ENCODE data around the gene ZPBP2. TPM values are rescaled to one million over a fixed set of nuclear protein-coding genes. Genes with fewer than 3 reads are reported as not detected.

ZPBP2 gene
- total and polyA plus RNA-seq, 4 donors: not detected

Small RNA genes lying within 50 kb of the gene (small RNA-seq; reads per million reads assigned to genes)
- gene AC090844.1 (ENCODE audit: low replicate concordance): not detected

Other genes starting within 250 kb of the ZPBP2 start
- 100 to 1,000 TPM in 1 of 2 donors, 10 to 100 TPM in 1; 16.5 to 329 TPM for gene PPP1R1B, start 241.2 kb upstream of the ZPBP2 start, total RNA-seq
- gene PPP1R1B, start 241.2 kb upstream of the ZPBP2 start, polyA plus RNA-seq (ENCODE audit: insufficient read length in 2 of 2): 10 to 100 TPM; 20.2 to 75.9 TPM
- 10 to 100 TPM; 17.2 to 33.4 TPM for gene STARD3, start 231.1 kb upstream of the ZPBP2 start, total RNA-seq
- gene STARD3, start 231.1 kb upstream of the ZPBP2 start, polyA plus RNA-seq (ENCODE audit: insufficient read length in 2 of 2): 10 to 100 TPM; 65.4 to 76.8 TPM
- gene TCAP, start 202.9 kb upstream of the ZPBP2 start, total RNA-seq: 1 to 10 TPM in 1 of 2 donors, under 1 TPM in 1; 0.30 to 1.6 TPM
- gene TCAP, start 202.9 kb upstream of the ZPBP2 start, polyA plus RNA-seq (ENCODE audit: insufficient read length in 2 of 2): 1 to 10 TPM; 5.0 to 6.0 TPM
- 1 to 10 TPM in 1 of 2 donors, under 1 TPM in 1; 0.99 to 6.1 TPM for gene PNMT, start 199.7 kb upstream of the ZPBP2 start, total RNA-seq
- 1 to 10 TPM; 5.8 to 6.2 TPM for gene PNMT, start 199.7 kb upstream of the ZPBP2 start, polyA plus RNA-seq (ENCODE audit: insufficient read length in 2 of 2)
- 10 to 100 TPM in 1 of 2 donors, 1 to 10 TPM in 1; 9.7 to 30.0 TPM for gene PGAP3, start 180.1 kb upstream of the ZPBP2 start, total RNA-seq
- 10 to 100 TPM; 21.9 to 30.4 TPM for gene PGAP3, start 180.1 kb upstream of the ZPBP2 start, polyA plus RNA-seq (ENCODE audit: insufficient read length in 2 of 2)
- 10 to 100 TPM; 32.8 to 92.5 TPM for gene ERBB2, start 168.1 kb upstream of the ZPBP2 start, total RNA-seq
- 10 to 100 TPM; 40.7 to 57.3 TPM for gene ERBB2, start 168.1 kb upstream of the ZPBP2 start, polyA plus RNA-seq (ENCODE audit: insufficient read length in 2 of 2)
- gene MIEN1, start 137.7 kb upstream of the ZPBP2 start, total RNA-seq: 10 to 100 TPM; 14.5 to 49.5 TPM
- gene MIEN1, start 137.7 kb upstream of the ZPBP2 start, polyA plus RNA-seq (ENCODE audit: insufficient read length in 2 of 2): 10 to 100 TPM; 71.5 to 71.7 TPM
- gene GRB7, start 130.3 kb upstream of the ZPBP2 start, total RNA-seq: 1 to 10 TPM in 1 of 2 donors, not detected in 1; 2.6 TPM
- gene GRB7, start 130.3 kb upstream of the ZPBP2 start, polyA plus RNA-seq (ENCODE audit: insufficient read length in 2 of 2): under 1 TPM; 0.43 to 0.54 TPM
- gene IKZF3, start 3.9 kb upstream of the ZPBP2 start, total RNA-seq: under 1 TPM; 0.17 to 0.30 TPM
- under 1 TPM; 0.08 to 0.20 TPM for gene IKZF3, start 3.9 kb upstream of the ZPBP2 start, polyA plus RNA-seq (ENCODE audit: insufficient read length in 2 of 2)
- gene GSDMB, start 50.4 kb downstream of the ZPBP2 start, total RNA-seq: 1 to 10 TPM; 7.9 to 8.8 TPM
- 10 to 100 TPM; 11.3 to 26.2 TPM for gene GSDMB, start 50.4 kb downstream of the ZPBP2 start, polyA plus RNA-seq (ENCODE audit: insufficient read length in 2 of 2)
- gene ORMDL3, start 59.4 kb downstream of the ZPBP2 start, total RNA-seq: 100 to 1,000 TPM in 1 of 2 donors, 10 to 100 TPM in 1; 42.2 to 154 TPM
- gene ORMDL3, start 59.4 kb downstream of the ZPBP2 start, polyA plus RNA-seq (ENCODE audit: insufficient read length in 2 of 2): 10 to 100 TPM; 87.6 to 97.9 TPM
- gene LRRC3C, start 59.5 kb downstream of the ZPBP2 start, total RNA-seq: not detected
- not detected for gene LRRC3C, start 59.5 kb downstream of the ZPBP2 start, polyA plus RNA-seq (ENCODE audit: insufficient read length in 2 of 2)
- under 1 TPM in 1 of 2 donors, not detected in 1; 0.61 TPM for gene GSDMA, start 94.8 kb downstream of the ZPBP2 start, total RNA-seq
- gene GSDMA, start 94.8 kb downstream of the ZPBP2 start, polyA plus RNA-seq (ENCODE audit: insufficient read length in 2 of 2): under 1 TPM; 0.19 to 0.41 TPM
- 10 to 100 TPM; 54.3 to 85.0 TPM for gene PSMD3, start 112.6 kb downstream of the ZPBP2 start, total RNA-seq
- 100 to 1,000 TPM; 123 to 136 TPM for gene PSMD3, start 112.6 kb downstream of the ZPBP2 start, polyA plus RNA-seq (ENCODE audit: insufficient read length in 2 of 2)
- under 1 TPM in 1 of 2 donors, not detected in 1; 0.59 TPM for gene CSF3, start 147.2 kb downstream of the ZPBP2 start, total RNA-seq
- gene CSF3, start 147.2 kb downstream of the ZPBP2 start, polyA plus RNA-seq (ENCODE audit: insufficient read length in 2 of 2): not detected
- gene MED24, start 186.2 kb downstream of the ZPBP2 start, total RNA-seq: 10 to 100 TPM; 50.3 to 50.7 TPM
- 100 to 1,000 TPM; 120 to 140 TPM for gene MED24, start 186.2 kb downstream of the ZPBP2 start, polyA plus RNA-seq (ENCODE audit: insufficient read length in 2 of 2)
- 100 to 1,000 TPM in 1 of 2 donors, 10 to 100 TPM in 1; 80.1 to 151 TPM for gene THRA, start 194.8 kb downstream of the ZPBP2 start, total RNA-seq
- 100 to 1,000 TPM; 243 to 252 TPM for gene THRA, start 194.8 kb downstream of the ZPBP2 start, polyA plus RNA-seq (ENCODE audit: insufficient read length in 2 of 2)
- gene NR1D1, start 232.4 kb downstream of the ZPBP2 start, total RNA-seq: 1 to 10 TPM; 3.3 to 3.5 TPM
- 10 to 100 TPM; 11.6 to 12.4 TPM for gene NR1D1, start 232.4 kb downstream of the ZPBP2 start, polyA plus RNA-seq (ENCODE audit: insufficient read length in 2 of 2)

Data from spinal cord (tissue), 4 donors.